ENCODE measurements around the gene SNRNP35.

Gene SNRNP35

DNA sequence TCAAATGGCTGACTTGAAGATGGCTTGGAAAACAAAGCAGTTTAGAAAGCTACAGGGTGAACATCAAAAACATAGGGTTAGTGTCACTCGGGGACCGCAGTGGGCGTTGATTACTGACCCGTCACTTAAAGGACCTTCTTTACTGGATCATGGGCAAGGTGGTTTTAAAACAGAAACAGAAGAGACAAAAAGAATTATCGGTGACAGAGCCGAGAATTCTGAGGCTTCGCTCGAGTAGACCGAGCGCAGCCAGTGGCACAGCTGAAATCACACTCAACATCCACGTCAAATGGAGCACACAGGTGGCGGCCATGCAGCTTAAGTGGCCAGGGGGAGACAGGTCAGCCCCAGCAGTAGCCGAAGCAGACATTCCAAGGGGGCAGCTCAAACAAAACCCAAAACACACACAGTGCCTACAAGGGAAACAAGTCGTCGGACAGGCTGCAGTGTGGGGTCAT, 17.3 kb downstream of the SNRNP35 start:
- H4K20me1 ChIP-seq (ENCODE audit: insufficient read depth, low read length), result no peaks in the 10 kb centered on the region
- no peaks in the 10 kb centered on the region for H3K27me3 ChIP-seq (ENCODE audit: insufficient read depth, low read length, poor library complexity)
- H3K27ac ChIP-seq (ENCODE audit: low read length), result no peak overlapping the region
- no peaks in the 10 kb centered on the region for H3K79me2 ChIP-seq (ENCODE audit: insufficient read depth, low read length)
- no peak overlapping the region for H3K4me3 ChIP-seq (ENCODE audit: low read depth in 1 of 2, low read length in 2 of 2)
- TF ChIP-seq, protein P1, sequence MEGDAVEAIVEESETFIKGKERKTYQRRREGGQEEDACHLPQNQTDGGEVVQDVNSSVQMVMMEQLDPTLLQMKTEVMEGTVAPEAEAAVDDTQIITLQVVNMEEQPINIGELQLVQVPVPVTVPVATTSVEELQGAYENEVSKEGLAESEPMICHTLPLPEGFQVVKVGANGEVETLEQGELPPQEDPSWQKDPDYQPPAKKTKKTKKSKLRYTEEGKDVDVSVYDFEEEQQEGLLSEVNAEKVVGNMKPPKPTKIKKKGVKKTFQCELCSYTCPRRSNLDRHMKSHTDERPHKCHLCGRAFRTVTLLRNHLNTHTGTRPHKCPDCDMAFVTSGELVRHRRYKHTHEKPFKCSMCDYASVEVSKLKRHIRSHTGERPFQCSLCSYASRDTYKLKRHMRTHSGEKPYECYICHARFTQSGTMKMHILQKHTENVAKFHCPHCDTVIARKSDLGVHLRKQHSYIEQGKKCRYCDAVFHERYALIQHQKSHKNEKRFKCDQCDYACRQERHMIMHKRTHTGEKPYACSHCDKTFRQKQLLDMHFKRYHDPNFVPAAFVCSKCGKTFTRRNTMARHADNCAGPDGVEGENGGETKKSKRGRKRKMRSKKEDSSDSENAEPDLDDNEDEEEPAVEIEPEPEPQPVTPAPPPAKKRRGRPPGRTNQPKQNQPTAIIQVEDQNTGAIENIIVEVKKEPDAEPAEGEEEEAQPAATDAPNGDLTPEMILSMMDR (IDR thresholded peaks at IDR 0.05; ENCODE audit: borderline replicate concordance, extremely low read depth, low read length, poor library complexity, severe bottlenecking), result no peak
- TF ChIP-seq EZH2 (IDR thresholded peaks at IDR 0.05; ENCODE audit: borderline replicate concordance, low read depth, low read length, severe bottlenecking), result no peak
- no peak overlapping the region for H3K9ac ChIP-seq (ENCODE audit: low read depth, low read length)
- H3K4me1 ChIP-seq (ENCODE audit: insufficient read depth, low read length), result no peaks in the 10 kb centered on the region
- no peak overlapping the region for H2AFZ ChIP-seq (ENCODE audit: low read depth, low read length)
- no peak overlapping the region for H3K4me2 ChIP-seq (ENCODE audit: insufficient read depth, low read length)
- peaks cover 25% of the 10 kb centered on the region for H3K36me3 ChIP-seq (ENCODE audit: insufficient read depth, low read length)
- DNase-seq, result no peak
- H3K9me3 ChIP-seq (ENCODE audit: insufficient read depth, low read length, severe bottlenecking), result no peaks in the 10 kb centered on the region
- no peak for ATAC-seq (ENCODE audit: insufficient read depth, low read depth)

DNA sequence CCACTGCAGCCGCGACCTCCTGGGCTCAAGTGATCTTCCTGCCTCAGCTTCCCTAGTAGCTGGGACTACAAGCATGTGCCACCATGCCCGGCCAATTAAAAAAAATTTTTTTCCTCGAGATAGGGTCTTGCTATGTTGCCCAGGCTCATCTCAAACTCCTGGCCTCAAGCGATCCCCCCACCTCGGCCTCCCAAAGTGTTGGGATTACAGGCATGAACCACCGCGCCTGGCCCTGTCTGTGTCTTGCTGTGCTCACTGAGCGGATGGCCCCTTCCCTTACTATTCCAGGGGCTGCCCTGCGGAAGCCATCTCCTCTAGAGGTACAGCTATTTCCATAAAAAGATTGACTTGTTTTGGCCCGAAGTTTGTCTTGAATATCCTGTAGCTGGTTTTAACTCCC, 20.1 kb downstream of the SNRNP35 start:
- ATAC-seq (ENCODE audit: insufficient read depth, low read depth), result no peak
- TF ChIP-seq EZH2 (IDR thresholded peaks at IDR 0.05; ENCODE audit: borderline replicate concordance, low read depth, low read length, severe bottlenecking), result no peak
- TF ChIP-seq, protein P1 (IDR thresholded peaks at IDR 0.05; ENCODE audit: borderline replicate concordance, extremely low read depth, low read length, poor library complexity, severe bottlenecking), result no peak
- Histone ChIP-seq H3K36me3 (ENCODE audit: insufficient read depth, low read length) (0 out of 2 replicates have a peak, but pooled peaks cover 5% of the 10 kb centered on the region), H3K9me3 (ENCODE audit: insufficient read depth, low read length, severe bottlenecking) (no peaks in the 10 kb centered on the region), H3K4me3 (ENCODE audit: low read depth in 1 of 2, low read length in 2 of 2) (no peak overlapping the region), H2AFZ (ENCODE audit: low read depth, low read length) (no peak overlapping the region), H3K4me1 (ENCODE audit: insufficient read depth, low read length) (peaks cover 2% of the 10 kb centered on the region; the same call in 1 of the 2 replicates), H4K20me1 (ENCODE audit: insufficient read depth, low read length) (no peaks in the 10 kb centered on the region), H3K79me2 (ENCODE audit: insufficient read depth, low read length) (no peaks in the 10 kb centered on the region), H3K27me3 (ENCODE audit: insufficient read depth, low read length, poor library complexity) (no peaks in the 10 kb centered on the region), H3K9ac (ENCODE audit: low read depth, low read length) (no peak overlapping the region), H3K4me2 (ENCODE audit: insufficient read depth, low read length) (no peak overlapping the region), H3K27ac (ENCODE audit: low read length) (no peak overlapping the region)
- DNase-seq, result no peak

DNA sequence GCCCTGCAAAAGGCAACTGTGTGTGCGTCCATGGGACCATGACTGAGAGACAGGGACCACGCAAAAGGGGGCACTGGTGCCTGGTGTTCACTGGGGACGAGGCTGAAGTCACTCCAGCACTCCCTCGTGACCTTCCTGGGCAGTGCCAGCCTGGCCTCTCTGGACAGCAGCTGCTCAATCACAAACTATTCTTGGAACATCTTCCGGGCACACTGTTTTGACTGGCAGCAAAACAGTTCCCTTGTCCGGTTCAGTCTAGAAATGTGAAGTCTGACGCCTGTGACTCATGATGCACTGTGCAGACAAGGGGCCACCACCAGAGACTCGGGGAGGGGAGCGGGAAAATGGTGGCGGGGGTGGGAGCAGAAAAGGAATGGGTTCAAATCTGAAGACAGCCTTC, 20.8 kb downstream of the SNRNP35 start:
- ATAC-seq (ENCODE audit: insufficient read depth, low read depth) (no peak), DNase-seq (no peak)
- no peak overlapping the region for H3K4me2 ChIP-seq (ENCODE audit: insufficient read depth, low read length)
- no peak overlapping the region for H3K27ac ChIP-seq (ENCODE audit: low read length)
- H3K36me3 ChIP-seq (ENCODE audit: insufficient read depth, low read length), result 0 out of 2 replicates have a peak, but pooled peaks cover 5% of the 10 kb centered on the region
- H4K20me1 ChIP-seq (ENCODE audit: insufficient read depth, low read length), result no peaks in the 10 kb centered on the region
- H3K9ac ChIP-seq (ENCODE audit: low read depth, low read length), result no peak overlapping the region
- no peaks in the 10 kb centered on the region for H3K27me3 ChIP-seq (ENCODE audit: insufficient read depth, low read length, poor library complexity)
- H3K79me2 ChIP-seq (ENCODE audit: insufficient read depth, low read length), result no peaks in the 10 kb centered on the region
- no peak for TF ChIP-seq EZH2 (IDR thresholded peaks at IDR 0.05; ENCODE audit: borderline replicate concordance, low read depth, low read length, severe bottlenecking)
- TF ChIP-seq, protein P1 (IDR thresholded peaks at IDR 0.05; ENCODE audit: borderline replicate concordance, extremely low read depth, low read length, poor library complexity, severe bottlenecking), result no peak
- no peaks in the 10 kb centered on the region for H3K9me3 ChIP-seq (ENCODE audit: insufficient read depth, low read length, severe bottlenecking)
- peaks cover 9% of the 10 kb centered on the region for H3K4me1 ChIP-seq (ENCODE audit: insufficient read depth, low read length)
- H2AFZ ChIP-seq (ENCODE audit: low read depth, low read length), result no peak overlapping the region
- H3K4me3 ChIP-seq (ENCODE audit: low read depth in 1 of 2, low read length in 2 of 2), result no peak overlapping the region

Data from DND-41 (cell line).